Astrocyte of the hippocampus (primary cell): ENCODE results near the gene GSG1L.

Experiments used
- DNase-seq: peaks from one replicate; pipeline ENCODE4 v3.0.0; 2011; ENCODE audit warnings: low read depth, low spot score

Gene GSG1L

DNA sequence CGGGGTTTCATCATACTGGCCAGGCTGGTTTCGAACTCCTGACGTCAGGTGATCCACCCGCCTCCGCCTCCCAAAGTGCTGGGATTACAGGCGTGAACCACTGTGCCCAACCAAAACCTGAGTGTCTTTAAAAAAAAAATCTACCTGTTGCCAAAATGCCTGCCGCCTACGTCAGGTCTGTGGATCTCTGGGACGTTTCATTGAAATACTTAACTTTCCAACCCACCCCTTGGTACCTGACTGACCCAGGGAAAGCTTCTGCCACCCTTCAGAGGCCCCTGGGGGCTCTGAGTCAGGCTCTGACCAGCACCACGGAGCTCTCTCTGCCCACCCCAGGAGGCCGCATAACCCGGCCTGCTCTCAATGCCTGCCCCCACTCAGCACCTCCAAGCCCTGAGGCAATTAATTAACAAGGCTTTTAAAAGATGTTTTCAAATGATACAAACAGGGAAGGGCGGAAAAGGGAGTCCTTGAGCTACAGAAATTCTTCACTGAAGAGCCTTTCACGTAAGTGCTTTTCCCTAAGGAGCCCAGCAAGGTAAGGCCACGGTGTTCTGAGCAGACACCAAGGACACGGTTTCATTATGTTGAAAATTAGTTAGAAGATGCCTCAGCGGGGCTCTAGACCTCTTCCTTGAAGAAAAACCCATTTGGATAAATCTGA, 29.3 kb upstream of the GSG1L start:
- DNase-seq, result peak; percentile 27

GRCh38 chr16:28091656-28092055, 28.1 kb upstream of the GSG1L start:
- DNase-seq, result no peak

- peak; percentile 72 for DNase-seq
Observed at GRCh38 chr16:28090646-28091377, 27.3 kb upstream of the GSG1L start.

DNA sequence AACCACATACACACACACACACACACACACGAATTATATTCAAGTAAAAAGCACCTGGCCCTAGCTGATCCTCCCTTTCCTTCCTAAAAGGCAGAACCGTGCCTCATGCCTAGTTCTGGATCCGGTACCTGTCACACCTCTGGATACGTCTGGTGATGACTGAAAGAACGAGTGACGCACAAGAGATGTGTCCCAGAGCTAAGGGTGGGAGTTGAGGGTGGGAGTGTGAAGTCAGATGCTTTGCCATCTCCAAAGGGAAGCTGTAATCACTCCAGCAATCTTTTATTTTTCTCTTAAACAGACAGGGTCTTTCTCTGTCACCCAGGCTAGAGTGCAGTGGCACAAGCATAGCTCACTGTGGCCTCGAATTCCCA, 26.5 kb upstream of the GSG1L start:
- no peak for DNase-seq

- no peak for DNase-seq
Observed at GRCh38 chr16:28089205-28089991, 25.9 kb upstream of the GSG1L start.

- no peak for DNase-seq
Observed at GRCh38 chr16:28087675-28088300, 24.3 kb upstream of the GSG1L start.

GRCh38 chr16:28087140-28087660, 23.7 kb upstream of the GSG1L start:
- DNase-seq, result no peak

GRCh38 chr16:28086186-28087139, 22.9 kb upstream of the GSG1L start:
- DNase-seq, result no peak

DNA sequence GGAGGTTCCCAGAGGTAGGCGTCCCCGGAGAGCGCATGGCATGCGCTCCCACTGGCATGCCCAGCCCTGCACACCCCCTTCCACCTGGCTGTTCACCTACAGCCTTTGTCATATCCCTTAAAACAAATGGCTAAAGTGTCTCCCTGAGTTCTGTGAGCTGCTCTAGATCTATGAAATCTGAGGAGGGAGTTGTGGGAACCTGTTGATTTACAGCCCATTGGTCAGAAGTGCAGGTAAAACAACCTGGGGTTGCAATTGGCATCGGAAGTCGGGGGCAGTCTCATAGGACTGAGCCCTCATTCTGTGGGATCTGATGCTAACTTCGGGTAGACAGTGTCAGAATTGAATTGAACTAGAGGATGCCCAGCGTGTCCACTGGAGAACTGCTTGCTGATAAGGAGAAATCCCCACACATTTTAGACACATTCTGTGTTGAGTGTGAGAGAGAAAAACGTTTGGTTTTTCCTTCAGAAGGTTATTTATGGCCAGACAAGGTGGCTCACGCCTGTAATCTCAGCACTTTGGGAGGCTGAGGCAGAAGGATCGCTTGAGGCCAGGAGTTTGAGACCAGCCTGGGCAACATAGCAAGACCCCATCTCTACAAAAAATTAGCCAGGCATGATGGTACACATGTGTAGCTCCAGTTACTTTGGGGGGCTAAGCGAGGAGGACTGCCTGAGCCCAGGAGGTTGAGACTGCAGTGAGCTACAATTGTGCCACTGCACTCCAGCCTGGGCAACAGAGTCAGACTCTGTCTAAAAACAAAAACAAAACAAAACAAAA, 22.1 kb upstream of the GSG1L start:
- no peak for DNase-seq

- DNase-seq, result no peak
Observed at GRCh38 chr16:28084209-28084608, 20.7 kb upstream of the GSG1L start.

GRCh38 chr16:28082624-28083023, 19.1 kb upstream of the GSG1L start:
- DNase-seq, result no peak

GRCh38 chr16:28081391-28081968, 18.0 kb upstream of the GSG1L start:
- no peak for DNase-seq

DNA sequence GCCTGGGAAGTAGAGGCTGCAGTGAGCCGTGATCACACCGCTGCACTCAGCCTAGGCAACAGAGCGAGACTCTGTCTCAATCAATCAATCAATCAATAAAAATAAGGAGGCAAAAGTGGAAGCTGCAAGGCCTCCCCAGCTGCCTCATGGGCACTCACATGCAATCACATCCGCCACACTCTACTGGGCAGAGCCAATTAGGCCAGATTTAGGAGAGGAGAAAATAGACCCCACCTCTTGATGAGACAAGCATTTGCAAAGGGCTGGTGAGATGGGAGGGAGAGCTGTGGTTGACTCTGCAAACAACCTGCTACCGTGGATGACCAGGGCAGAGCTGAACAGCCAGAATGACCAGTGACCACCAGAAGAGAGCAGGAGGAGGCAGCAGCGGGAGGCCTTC, 14.7 kb upstream of the GSG1L start:
- no peak for DNase-seq

DNA sequence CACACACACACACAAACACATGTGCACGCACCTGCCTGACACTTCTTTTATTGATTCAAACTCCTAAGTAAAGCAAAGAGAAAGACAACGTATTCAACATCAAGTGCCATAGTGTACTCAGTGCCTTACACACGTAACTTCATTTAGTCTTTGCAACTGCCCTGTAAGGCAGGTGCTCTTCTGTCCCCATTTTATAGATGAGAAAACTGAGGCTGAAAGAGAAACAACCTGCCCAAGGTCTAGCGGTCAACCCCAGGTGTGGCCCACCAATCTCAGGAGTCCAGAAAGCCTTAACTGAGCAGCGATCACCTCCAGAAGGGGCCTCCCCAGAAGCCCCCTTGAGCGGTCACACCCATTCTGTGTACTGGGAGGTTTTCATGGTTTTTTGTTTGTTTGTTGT, 10.3 kb upstream of the GSG1L start:
- no peak for DNase-seq

DNA sequence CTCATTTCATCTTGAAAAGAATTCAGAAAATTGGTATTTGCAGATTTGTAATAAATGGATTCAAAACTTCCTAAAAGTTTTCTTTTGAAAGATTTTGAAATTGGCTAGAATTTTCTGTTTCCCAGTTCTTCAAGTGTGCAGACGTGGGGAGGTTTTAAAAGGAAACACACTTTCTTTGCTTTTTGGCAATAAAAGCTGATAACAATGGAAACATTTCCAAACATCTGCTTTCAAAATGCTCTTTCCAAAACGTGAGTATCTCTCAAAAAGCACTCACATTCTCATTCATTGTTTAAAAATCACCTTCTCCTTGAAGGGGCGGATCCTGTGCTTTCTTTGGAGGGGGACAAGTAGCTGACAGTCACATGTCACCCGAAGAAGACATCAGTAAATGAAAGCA, 8.6 kb upstream of the GSG1L start:
- DNase-seq, result no peak

DNA sequence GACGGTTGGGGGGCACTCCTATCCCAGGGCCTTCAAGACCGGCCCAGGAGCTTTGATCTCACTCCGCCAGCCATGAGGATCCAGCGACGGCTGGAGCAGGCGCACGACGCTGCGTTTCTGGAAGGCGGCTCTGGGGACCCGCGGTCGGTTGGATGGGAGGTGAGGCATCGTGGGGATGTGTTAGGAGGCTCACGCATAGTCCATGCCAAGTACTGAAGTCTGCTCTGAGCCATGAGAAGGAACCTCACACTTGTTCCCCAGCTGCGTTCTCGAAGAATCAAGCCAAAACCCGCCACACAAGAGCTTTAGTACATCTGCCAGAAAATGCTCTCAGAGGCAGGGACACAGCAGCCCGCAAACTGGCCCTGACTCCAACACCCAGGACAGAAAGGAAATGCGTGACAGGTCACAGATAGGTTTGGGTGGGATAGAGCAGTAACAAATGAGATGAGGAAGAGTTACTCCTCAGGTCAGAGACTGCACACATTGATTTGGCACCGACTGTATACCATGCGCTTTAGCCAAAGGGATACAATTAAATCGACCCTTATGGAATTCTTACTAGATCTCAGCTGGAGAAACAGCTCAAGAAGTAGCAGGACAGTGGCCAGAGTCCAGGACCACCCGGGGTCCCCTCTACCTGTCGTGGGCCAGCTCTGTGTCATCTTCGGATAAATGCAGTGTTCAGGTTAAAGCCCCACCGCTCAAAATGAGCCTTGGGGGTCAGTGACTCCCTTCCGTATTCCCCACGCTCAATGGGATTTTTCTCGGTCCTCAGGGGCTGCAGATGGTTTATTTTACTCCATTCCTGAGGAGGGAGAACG, 6.7 kb upstream of the GSG1L start:
- no peak for DNase-seq

GRCh38 chr16:28068976-28069375, 5.5 kb upstream of the GSG1L start:
- no peak for DNase-seq

DNA sequence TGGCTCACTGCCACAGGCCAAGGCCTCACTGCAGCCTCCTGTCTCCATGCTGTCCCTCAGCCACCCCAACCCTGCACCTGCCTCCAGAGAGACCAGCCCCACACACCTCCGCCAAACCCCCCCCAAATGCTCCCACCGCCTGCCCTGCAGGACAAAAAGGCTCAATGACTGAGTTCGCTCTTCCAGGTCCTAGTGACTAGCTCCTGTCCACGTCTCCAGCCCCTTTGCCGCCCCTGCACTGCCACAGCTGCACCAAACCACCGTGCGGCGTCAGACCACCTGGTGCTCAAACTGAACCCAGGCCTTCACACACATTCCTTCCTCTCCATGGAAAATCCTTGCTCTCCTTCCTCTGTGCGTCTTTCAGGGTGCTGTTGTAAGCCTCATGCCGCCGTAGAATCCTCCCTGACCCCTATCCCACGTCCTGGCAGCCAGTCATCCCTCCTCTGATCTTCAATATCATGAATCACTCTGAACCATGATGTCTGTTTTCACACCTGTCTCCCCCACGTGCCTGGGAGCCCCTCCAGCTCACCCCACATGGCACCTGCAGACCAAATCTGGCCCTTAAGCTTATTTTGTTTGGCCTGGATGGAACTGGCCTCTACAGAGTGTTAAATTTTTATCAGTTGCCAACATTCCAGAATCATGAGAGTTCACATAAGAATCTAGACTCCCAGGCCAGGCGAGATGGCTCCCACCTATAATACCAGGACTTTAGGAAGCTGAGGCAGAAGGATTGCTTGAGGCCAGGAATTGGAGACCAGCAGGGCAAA, 4.3 kb upstream of the GSG1L start:
- DNase-seq, result peak; percentile 85
